HepG2 (cell line): ENCODE data around the gene KRT76. TPM values are rescaled to one million over a fixed set of nuclear protein-coding genes. Genes with fewer than 3 reads are reported as not detected.

Source experiments
- ATAC-seq: fragments of 200-7000 bp; cut with Tn5 transposase; 3 replicates; pipeline ENCODE4 v1.9.1; 2020; ENCODE audit warnings: mild to moderate bottlenecking, moderate library complexity
- BruUV-seq: library from RNA; stranded (reverse); fragments of 400-500 nt; replicated peaks from 2 replicates; lab custom pipeline; 2021; lab: Mats Ljungman, UMichigan
- CTCF ChIA-PET: fragments of 300-600 bp; formaldehyde crosslinking; extraction: SDS; loops from one replicate; lab custom pipeline; 2021; ENCODE audit warnings: low total read pairs, inconsistent platforms, low intra/inter-chr PET ratio; lab: Yijun Ruan, JAX
- POLR2A ChIA-PET: fragments of 350-600 bp; sonication (Branson Sonifier 250); formaldehyde crosslinking; loops from one replicate; lab custom pipeline; 2020; ENCODE audit warnings: antibody characterized with exemption, inconsistent platforms; lab: Yijun Ruan, JAX
- DNase-seq: peaks from one replicate; pipeline ENCODE4 v3.0.0-alpha.2; 2015; ENCODE audit warnings: low spot score
- FAIRE-seq: peaks from 3 replicates; lab custom pipeline; 2011; peaks lifted over from hg19 to GRCh38; lab: Jason Lieb, UNC
- H2AFZ ChIP-seq: one replicate; pipeline ENCODE4 v1.6.1; 2011; ENCODE audit warnings: low read length, inconsistent platforms
- H3K27ac ChIP-seq: fragments of 300-600 bp; 3 replicates; pipeline ENCODE4 v1.8.0; 2011; ENCODE audit warnings: mixed run types, mild to moderate bottlenecking, mixed read lengths, low read length, inconsistent platforms; ENCODE audit not compliant: insufficient read depth; ENCODE audit errors: extremely low read length
- H3K27me3 ChIP-seq, 2 experiments: fragments of 200-600 bp in 1 of 2; 2 replicates in 1 of 2; 3 replicates in 1 of 2; pipeline versions ENCODE4 v1.6.0 to v1.8.0; 2011; ENCODE audit warnings: low read length in 2 of 2, mild to moderate bottlenecking in 2 of 2, moderate library complexity in 2 of 2, inconsistent platforms in 1 of 2; ENCODE audit not compliant: insufficient read depth in 2 of 2, control insufficient read depth in 1 of 2
- H3K36me3 ChIP-seq, 2 experiments: fragments of 200-600 bp in 1 of 2; replicated peaks in 1 of 2; 2 replicates in 1 of 2; 3 replicates in 1 of 2; pipeline versions ENCODE4 v1.5.1 to v1.8.0; 2011; ENCODE audit warnings: low read length in 2 of 2, inconsistent platforms in 1 of 2; ENCODE audit not compliant: insufficient read depth in 2 of 2, control insufficient read depth in 1 of 2
- H3K4me1 ChIP-seq: 2 replicates; pipeline ENCODE4 v1.5.1; 2012; ENCODE audit warnings: low read length, inconsistent platforms; ENCODE audit not compliant: insufficient read depth
- H3K4me2 ChIP-seq: 2 replicates; pipeline ENCODE4 v1.6.0; 2011; ENCODE audit warnings: low read depth, low read length, inconsistent platforms
- H3K4me3 ChIP-seq, 3 experiments: fragments of 200-600 bp in 1 of 3; sonication (generic), shearing (Covaris generic) in 1 of 3; replicated peaks in 1 of 3; 2 replicates each; pipeline ENCODE4 v1.5.1; 2011 to 2016; ENCODE audit warnings: low read length in 3 of 3, inconsistent platforms in 2 of 3, low read depth in 2 of 3, mild to moderate bottlenecking in 2 of 3, control low read depth in 1 of 3, mixed read lengths in 1 of 3; ENCODE audit not compliant: insufficient read depth in 1 of 3
- H3K79me2 ChIP-seq: one replicate; pipeline ENCODE4 v1.6.1; 2011; ENCODE audit warnings: low read length, inconsistent platforms; ENCODE audit not compliant: insufficient read depth
- H3K9ac ChIP-seq: 2 replicates; pipeline ENCODE4 v1.6.0; 2011; ENCODE audit warnings: mild to moderate bottlenecking, low read depth, low read length, inconsistent platforms; ENCODE audit not compliant: insufficient read depth
- H3K9me3 ChIP-seq: 2 replicates; pipeline ENCODE4 v1.5.1; 2012; ENCODE audit warnings: mild to moderate bottlenecking, low read length
- H4K20me1 ChIP-seq: 2 replicates; pipeline ENCODE4 v1.6.0; 2011; ENCODE audit warnings: inconsistent platforms, mild to moderate bottlenecking, low read length, moderate library complexity; ENCODE audit not compliant: insufficient read depth
- ATF6 ChIP-seq: sonication (generic); formaldehyde crosslinking; conservative IDR thresholded peaks from 2 replicates; pipeline ENCODE4 v1.4.0; 2020; ENCODE audit warnings: missing genetic modification reagents
- BCL6 ChIP-seq: IDR thresholded peaks from 2 replicates; pipeline ENCODE4 v1.6.1; 2016; ENCODE audit warnings: missing genetic modification reagents, missing compliant biosample characterization
- EP300 ChIP-seq, 3 experiments: sonication (generic) in 1 of 3; formaldehyde crosslinking in 1 of 3; IDR thresholded peaks; 2 replicates each; pipeline versions ENCODE4 v1.5.1 to v1.6.1; 2011 to 2020; ENCODE audit warnings: low read depth in 2 of 3, low read length in 2 of 3, borderline replicate concordance in 1 of 3, improper control_type of control experiment in 1 of 3, mild to moderate bottlenecking in 1 of 3, missing genetic modification reagents in 1 of 3, moderate library complexity in 1 of 3
- HOXD1 ChIP-seq: sonication (generic); formaldehyde crosslinking; IDR thresholded peaks from 2 replicates; pipeline ENCODE4 v1.5.0; 2020; ENCODE audit warnings: missing genetic modification reagents
- KLF15 ChIP-seq: sonication (generic); formaldehyde crosslinking; IDR thresholded peaks from 2 replicates; pipeline ENCODE4 v1.8.1; 2023; ENCODE audit warnings: borderline replicate concordance, mild to moderate bottlenecking, inconsistent platforms, missing genetic modification reagents, mixed read lengths
- ZNF292 ChIP-seq: sonication (generic); formaldehyde crosslinking; IDR thresholded peaks from 2 replicates; pipeline ENCODE4 v1.8.1; 2022; ENCODE audit warnings: mild to moderate bottlenecking, low read depth, missing genetic modification reagents, borderline replicate concordance
- ZNF30 ChIP-seq: sonication (generic); formaldehyde crosslinking; IDR thresholded peaks from 2 replicates; pipeline ENCODE4 v1.5.0; 2020; ENCODE audit warnings: mild to moderate bottlenecking, missing genetic modification reagents
- WGBS: methylation state at CpG from one replicate; pipeline ENCODE4 v1.1.6; 2017; ENCODE audit warnings: low lambda C conversion rate; 5-methylcytosine and 5-hydroxymethylcytosine counted together
- in situ Hi-C: cut with HindIII; loops from 2 replicates; pipeline ENCODE4 v1.10.0; 2017; ENCODE audit warnings: low pct_unique_long_range_greater_than_20kb; ENCODE audit not compliant: extremely low pct_ligation_motif_present
- intact Hi-C: fragments of 100-400 bp; cut with micrococcal nuclease; formaldehyde crosslinking; loops from one replicate; pipeline ENCODE4 v1.10.0; 2022; ENCODE audit not compliant: unreplicated experiment
- polyA plus RNA-seq, 8 experiments: library from polyadenylated mRNA; depleted of rRNA in 3 of 8; stranded (reverse) in 7 of 8; unstranded in 1 of 8; fragments of >200 nt; fragmentation: Illumina TruSeq in 4 of 8; extraction: Trizol in 4 of 8; gene quantifications; 2 replicates each; pipeline versions ENCODE4 v1.2.1 to v1.2.3, GENCODE V29; 2011 to 2016; ENCODE audit warnings: low read depth in 4 of 8, missing spikeins in 1 of 8, mixed read lengths in 1 of 8; ENCODE audit not compliant: insufficient read depth in 1 of 8
- total RNA-seq, 5 experiments: library from RNA; depleted of rRNA; stranded (reverse); fragments of >200 nt; fragmentation: Illumina TruSeq; extraction: Trizol; gene quantifications; 2 replicates each; pipeline ENCODE4 v1.2.3, GENCODE V29; 2016; ENCODE audit warnings: low read depth in 1 of 5
- TF ChIP-seq, protein P1 (sequence below): sonication (generic); formaldehyde crosslinking; IDR thresholded peaks from 2 replicates; pipeline ENCODE4 v1.9.0; 2021; ENCODE audit warnings: mild to moderate bottlenecking, missing genetic modification reagents
- TF ChIP-seq, protein P2 (sequence below): sonication (generic); formaldehyde crosslinking; IDR thresholded peaks from 2 replicates; pipeline ENCODE4 v1.4.0; 2020; ENCODE audit warnings: missing genetic modification reagents

Gene KRT76
- total and polyA plus RNA-seq, 2 of the 13 experiments (the other 11 are each of a cell fraction or from before 2014, with no cell fraction given): not detected

- Histone ChIP-seq H3K4me3 (no peak overlapping the region), H3K9me3 (no peaks in the 10 kb centered on the region), H3K4me2 (no peak overlapping the region), H4K20me1 (no peaks in the 10 kb centered on the region), H3K9ac (no peak overlapping the region), H3K27me3 (peaks cover 3 to 44% of the 10 kb centered on the region in 2 experiments; a peak in 4 of 5 replicates), H3K27ac (no peak overlapping the region), H2AFZ (no peak overlapping the region), H3K4me1 (peaks cover 9% of the 10 kb centered on the region), H3K79me2 (no peaks in the 10 kb centered on the region), H3K36me3 (no peaks in the 10 kb centered on the region)
- intact Hi-C loops: no loop called here
- 4% methylated on average over 2 of the region's 16 CpGs for WGBS
- ATAC-seq (no peak), DNase-seq (no peak), FAIRE-seq (no peak)
- ChIA-PET CTCF (no interaction called here), POLR2A (no interaction called here)
- BruUV-seq: no TSS peak
- in situ Hi-C loops: no loop called here
- TF ChIP-seq KLF15 (CRISPR knock-in tag): no peak
- no peak for TF ChIP-seq ATF6 (CRISPR knock-in tag)
- no peak for TF ChIP-seq ZNF30
- no peak for TF ChIP-seq BCL6 (CRISPR knock-in tag)
- TF ChIP-seq, protein P1, sequence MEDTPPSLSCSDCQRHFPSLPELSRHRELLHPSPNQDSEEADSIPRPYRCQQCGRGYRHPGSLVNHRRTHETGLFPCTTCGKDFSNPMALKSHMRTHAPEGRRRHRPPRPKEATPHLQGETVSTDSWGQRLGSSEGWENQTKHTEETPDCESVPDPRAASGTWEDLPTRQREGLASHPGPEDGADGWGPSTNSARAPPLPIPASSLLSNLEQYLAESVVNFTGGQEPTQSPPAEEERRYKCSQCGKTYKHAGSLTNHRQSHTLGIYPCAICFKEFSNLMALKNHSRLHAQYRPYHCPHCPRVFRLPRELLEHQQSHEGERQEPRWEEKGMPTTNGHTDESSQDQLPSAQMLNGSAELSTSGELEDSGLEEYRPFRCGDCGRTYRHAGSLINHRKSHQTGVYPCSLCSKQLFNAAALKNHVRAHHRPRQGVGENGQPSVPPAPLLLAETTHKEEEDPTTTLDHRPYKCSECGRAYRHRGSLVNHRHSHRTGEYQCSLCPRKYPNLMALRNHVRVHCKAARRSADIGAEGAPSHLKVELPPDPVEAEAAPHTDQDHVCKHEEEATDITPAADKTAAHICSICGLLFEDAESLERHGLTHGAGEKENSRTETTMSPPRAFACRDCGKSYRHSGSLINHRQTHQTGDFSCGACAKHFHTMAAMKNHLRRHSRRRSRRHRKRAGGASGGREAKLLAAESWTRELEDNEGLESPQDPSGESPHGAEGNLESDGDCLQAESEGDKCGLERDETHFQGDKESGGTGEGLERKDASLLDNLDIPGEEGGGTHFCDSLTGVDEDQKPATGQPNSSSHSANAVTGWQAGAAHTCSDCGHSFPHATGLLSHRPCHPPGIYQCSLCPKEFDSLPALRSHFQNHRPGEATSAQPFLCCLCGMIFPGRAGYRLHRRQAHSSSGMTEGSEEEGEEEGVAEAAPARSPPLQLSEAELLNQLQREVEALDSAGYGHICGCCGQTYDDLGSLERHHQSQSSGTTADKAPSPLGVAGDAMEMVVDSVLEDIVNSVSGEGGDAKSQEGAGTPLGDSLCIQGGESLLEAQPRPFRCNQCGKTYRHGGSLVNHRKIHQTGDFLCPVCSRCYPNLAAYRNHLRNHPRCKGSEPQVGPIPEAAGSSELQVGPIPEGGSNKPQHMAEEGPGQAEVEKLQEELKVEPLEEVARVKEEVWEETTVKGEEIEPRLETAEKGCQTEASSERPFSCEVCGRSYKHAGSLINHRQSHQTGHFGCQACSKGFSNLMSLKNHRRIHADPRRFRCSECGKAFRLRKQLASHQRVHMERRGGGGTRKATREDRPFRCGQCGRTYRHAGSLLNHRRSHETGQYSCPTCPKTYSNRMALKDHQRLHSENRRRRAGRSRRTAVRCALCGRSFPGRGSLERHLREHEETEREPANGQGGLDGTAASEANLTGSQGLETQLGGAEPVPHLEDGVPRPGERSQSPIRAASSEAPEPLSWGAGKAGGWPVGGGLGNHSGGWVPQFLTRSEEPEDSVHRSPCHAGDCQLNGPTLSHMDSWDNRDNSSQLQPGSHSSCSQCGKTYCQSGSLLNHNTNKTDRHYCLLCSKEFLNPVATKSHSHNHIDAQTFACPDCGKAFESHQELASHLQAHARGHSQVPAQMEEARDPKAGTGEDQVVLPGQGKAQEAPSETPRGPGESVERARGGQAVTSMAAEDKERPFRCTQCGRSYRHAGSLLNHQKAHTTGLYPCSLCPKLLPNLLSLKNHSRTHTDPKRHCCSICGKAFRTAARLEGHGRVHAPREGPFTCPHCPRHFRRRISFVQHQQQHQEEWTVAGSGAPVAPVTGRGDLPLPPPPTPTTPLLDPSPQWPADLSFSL (CRISPR knock-in tag): no peak
- TF ChIP-seq, protein P2, sequence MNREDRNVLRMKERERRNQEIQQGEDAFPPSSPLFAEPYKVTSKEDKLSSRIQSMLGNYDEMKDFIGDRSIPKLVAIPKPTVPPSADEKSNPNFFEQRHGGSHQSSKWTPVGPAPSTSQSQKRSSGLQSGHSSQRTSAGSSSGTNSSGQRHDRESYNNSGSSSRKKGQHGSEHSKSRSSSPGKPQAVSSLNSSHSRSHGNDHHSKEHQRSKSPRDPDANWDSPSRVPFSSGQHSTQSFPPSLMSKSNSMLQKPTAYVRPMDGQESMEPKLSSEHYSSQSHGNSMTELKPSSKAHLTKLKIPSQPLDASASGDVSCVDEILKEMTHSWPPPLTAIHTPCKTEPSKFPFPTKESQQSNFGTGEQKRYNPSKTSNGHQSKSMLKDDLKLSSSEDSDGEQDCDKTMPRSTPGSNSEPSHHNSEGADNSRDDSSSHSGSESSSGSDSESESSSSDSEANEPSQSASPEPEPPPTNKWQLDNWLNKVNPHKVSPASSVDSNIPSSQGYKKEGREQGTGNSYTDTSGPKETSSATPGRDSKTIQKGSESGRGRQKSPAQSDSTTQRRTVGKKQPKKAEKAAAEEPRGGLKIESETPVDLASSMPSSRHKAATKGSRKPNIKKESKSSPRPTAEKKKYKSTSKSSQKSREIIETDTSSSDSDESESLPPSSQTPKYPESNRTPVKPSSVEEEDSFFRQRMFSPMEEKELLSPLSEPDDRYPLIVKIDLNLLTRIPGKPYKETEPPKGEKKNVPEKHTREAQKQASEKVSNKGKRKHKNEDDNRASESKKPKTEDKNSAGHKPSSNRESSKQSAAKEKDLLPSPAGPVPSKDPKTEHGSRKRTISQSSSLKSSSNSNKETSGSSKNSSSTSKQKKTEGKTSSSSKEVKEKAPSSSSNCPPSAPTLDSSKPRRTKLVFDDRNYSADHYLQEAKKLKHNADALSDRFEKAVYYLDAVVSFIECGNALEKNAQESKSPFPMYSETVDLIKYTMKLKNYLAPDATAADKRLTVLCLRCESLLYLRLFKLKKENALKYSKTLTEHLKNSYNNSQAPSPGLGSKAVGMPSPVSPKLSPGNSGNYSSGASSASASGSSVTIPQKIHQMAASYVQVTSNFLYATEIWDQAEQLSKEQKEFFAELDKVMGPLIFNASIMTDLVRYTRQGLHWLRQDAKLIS (CRISPR knock-in tag): no peak
- no peak for TF ChIP-seq ZNF292 (CRISPR knock-in tag)
- TF ChIP-seq HOXD1 (CRISPR knock-in tag): no peak
- TF ChIP-seq EP300 (IDR thresholded peaks at IDR 0.05; ENCODE audit: low read depth in 2 of 2, low read length in 2 of 2): no peak
- TF ChIP-seq EP300 (CRISPR knock-in tag; IDR thresholded peaks at IDR 0.05; ENCODE audit: borderline replicate concordance): no peak
These were observed 45.8 kb upstream of the KRT76 start for GRCh38 chr12:52822771-52823510.
